GM12892 (cell line): ENCODE measurements around the gene NRSN2.

Source experiments
- POLR2A ChIP-seq: IDR thresholded peaks from 2 replicates; pipeline ENCODE4 v1.6.1; 2011; ENCODE audit warnings: low read depth, low read length, control low read depth
- POLR2AphosphoS5 ChIP-seq: IDR thresholded peaks from 2 replicates; pipeline ENCODE4 v1.6.1; 2011; ENCODE audit warnings: low read depth, low read length, control low read depth
- TAF1 ChIP-seq: IDR thresholded peaks from 2 replicates; pipeline ENCODE4 v1.6.1; 2011; ENCODE audit warnings: low read depth, mild to moderate bottlenecking, control low read depth, low read length, borderline replicate concordance

- TF ChIP-seq POLR2A (no peak), POLR2AphosphoS5 (no peak), TAF1 (no peak)
These were observed 12.1 kb downstream of the NRSN2 start for GRCh38 chr20:358891-359555.
